ENCODE data around the gene NUP210L. TPM values are rescaled to one million over a fixed set of nuclear protein-coding genes. Genes with fewer than 3 reads are reported as not detected.

NUP210L gene
- total and polyA plus RNA-seq, 9 of the 15 experiments (the other 6 are each of a cell fraction or from before 2014, with no cell fraction given): 0.01 to 0.04 TPM; not detected in 7

DNA sequence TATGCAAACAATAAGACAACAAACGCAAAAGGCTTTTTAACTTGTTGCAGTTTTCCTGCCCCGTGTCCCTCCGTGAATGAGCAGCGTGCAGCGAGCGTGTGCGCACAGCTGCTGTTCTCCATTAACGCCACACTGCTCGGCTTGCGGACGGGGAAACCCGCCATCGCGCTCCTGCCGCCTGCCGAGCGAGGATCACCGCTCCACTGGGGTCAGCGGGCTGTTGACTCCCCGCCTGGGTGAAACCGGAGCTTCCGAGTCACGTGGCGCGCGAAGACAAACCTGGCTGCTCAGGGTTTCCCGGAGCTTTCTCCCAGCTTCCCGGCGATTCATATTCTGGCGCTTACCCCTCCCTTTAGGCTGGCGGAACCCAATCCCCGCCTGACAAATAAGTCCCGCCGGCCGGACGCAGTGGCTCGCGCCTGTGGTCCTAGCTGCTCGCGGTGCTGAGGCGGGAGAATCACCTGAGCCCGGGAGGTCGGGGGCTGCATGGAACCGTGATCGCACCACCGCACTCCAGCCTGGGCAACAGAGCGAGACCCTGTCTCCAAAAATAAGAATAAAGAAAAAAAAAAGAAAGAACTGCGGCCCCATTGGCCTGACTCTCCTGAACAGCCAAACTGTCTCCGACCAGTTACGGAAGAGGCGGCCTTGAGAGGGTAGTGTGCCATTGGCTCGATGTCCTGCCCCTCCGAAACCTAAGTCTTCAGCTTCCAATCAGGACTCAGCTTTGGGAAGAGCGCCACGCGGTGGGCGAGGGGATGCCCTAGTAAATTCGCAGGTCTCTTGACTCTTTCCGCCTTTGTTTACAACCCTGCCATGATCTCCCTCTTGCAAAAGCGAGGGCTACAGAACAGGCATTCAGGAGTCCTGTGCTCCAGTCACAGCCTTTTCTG lies 187.5 kb downstream of the NUP210L start, which contains the start of gene CREB3L4:
CREB3L4 (plus strand) TSS at position 796 of the 893 bp plus-strand sequence. CDS start 624 bp downstream, outside the sequence.
- Histone ChIP-seq H3K9me3 (replicated peaks; ENCODE audit: control insufficient read depth, insufficient read depth, low read depth, low read length) (no peaks in the 10 kb centered on the region), H3K79me2 (ENCODE audit: control insufficient read depth, insufficient read depth, low read length) (peaks cover 45% of the 10 kb centered on the region), H3K9me1 (ENCODE audit: control insufficient read depth, insufficient read depth, low read length) (no peaks in the 10 kb centered on the region), H3K27ac (ENCODE audit: extremely low read depth, low read depth, low read length) (peak within 1 kb of the TSS; percentile 82), H3K36me3 (ENCODE audit: control insufficient read depth, insufficient read depth, low read length) (no peaks in the 10 kb centered on the region), H3K4me1 (replicated peaks in 1 of 2; ENCODE audit: control insufficient read depth in 2 of 2, insufficient read depth in 2 of 2, low read length in 2 of 2) (peaks cover 7 to 19% of the 10 kb centered on the region in 2 experiments; a peak in 4 of 5 replicates), H3K27me3 (ENCODE audit: control insufficient read depth in 2 of 2, insufficient read depth in 2 of 2, low read length in 2 of 2) (no peaks in the 10 kb centered on the region), H3K9ac (ENCODE audit: insufficient read depth in 1 of 2, low read depth in 2 of 2, low read length in 2 of 2) (peak within 1 kb of the TSS; percentile 89 to 99), H3K4me2 (ENCODE audit: insufficient read depth, low read length) (peak within 1 kb of the TSS; percentile 87), H4K20me1 (replicated peaks; ENCODE audit: control insufficient read depth, insufficient read depth, low read length) (no peaks in the 10 kb centered on the region), H3K4me3 (peak within 1 kb of the TSS; percentile 51), H2AFZ (ENCODE audit: low read depth, low read length) (peak within 1 kb of the TSS; percentile 89)
- no TSS peak for BruUV-seq (replicated peaks)
- ChIA-PET POLR2A (interaction anchor here (0.5 to 4.8 kb wide), 22 partner anchors 9 to 1205 kb away, joined by 3 to 84 read pairs (median 4); partner anchors contain the start of genes CRTC2, DENND4B, GATAD2B and JTB), CTCF (ENCODE audit: low intra/inter-chr PET ratio) (no interaction called here)
- under 1% methylated on average over 47 of the region's 60 CpGs for WGBS (ENCODE audit: insufficient coverage, low coverage, missing lambda C conversion rate)
- FAIRE-seq (peak; percentile 98), DNase-seq (ENCODE audit: extremely low read depth in 1 of 4, low spot score in 3 of 4) (peak; percentile 85 to 98 (median 90)), ATAC-seq (peak; percentile 87)
- in situ Hi-C loops (cut with MboI): no loop called here
- intact Hi-C loops (cut with micrococcal nuclease): loop anchor here (5.0 kb wide), 1 partner anchor 170 kb away; no protein-coding TSS in a partner anchor
- TF ChIP-seq, protein P1, sequence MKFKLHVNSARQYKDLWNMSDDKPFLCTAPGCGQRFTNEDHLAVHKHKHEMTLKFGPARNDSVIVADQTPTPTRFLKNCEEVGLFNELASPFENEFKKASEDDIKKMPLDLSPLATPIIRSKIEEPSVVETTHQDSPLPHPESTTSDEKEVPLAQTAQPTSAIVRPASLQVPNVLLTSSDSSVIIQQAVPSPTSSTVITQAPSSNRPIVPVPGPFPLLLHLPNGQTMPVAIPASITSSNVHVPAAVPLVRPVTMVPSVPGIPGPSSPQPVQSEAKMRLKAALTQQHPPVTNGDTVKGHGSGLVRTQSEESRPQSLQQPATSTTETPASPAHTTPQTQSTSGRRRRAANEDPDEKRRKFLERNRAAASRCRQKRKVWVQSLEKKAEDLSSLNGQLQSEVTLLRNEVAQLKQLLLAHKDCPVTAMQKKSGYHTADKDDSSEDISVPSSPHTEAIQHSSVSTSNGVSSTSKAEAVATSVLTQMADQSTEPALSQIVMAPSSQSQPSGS (CRISPR knock-in tag; IDR thresholded peaks at IDR 0.05): no peak
- TF ChIP-seq POLR2AphosphoS2 (IDR thresholded peaks at IDR 0.05; ENCODE audit: low read length): peak; percentile 46; the same call in 1 of the 2 replicates
- TF ChIP-seq, protein P2, sequence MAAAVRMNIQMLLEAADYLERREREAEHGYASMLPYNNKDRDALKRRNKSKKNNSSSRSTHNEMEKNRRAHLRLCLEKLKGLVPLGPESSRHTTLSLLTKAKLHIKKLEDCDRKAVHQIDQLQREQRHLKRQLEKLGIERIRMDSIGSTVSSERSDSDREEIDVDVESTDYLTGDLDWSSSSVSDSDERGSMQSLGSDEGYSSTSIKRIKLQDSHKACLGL (CRISPR knock-in tag; IDR thresholded peaks at IDR 0.05; ENCODE audit: borderline replicate concordance, poor library complexity, severe bottlenecking): no peak
- peak; percentile 80 for TF ChIP-seq HMGN3 (IDR thresholded peaks at IDR 0.05; ENCODE audit: borderline replicate concordance, extremely low read depth, insufficient read length, low read depth, low read length)
- peak; percentile 67 for TF ChIP-seq PML (IDR thresholded peaks at IDR 0.05; ENCODE audit: low read length)
- TF ChIP-seq, protein P3, sequence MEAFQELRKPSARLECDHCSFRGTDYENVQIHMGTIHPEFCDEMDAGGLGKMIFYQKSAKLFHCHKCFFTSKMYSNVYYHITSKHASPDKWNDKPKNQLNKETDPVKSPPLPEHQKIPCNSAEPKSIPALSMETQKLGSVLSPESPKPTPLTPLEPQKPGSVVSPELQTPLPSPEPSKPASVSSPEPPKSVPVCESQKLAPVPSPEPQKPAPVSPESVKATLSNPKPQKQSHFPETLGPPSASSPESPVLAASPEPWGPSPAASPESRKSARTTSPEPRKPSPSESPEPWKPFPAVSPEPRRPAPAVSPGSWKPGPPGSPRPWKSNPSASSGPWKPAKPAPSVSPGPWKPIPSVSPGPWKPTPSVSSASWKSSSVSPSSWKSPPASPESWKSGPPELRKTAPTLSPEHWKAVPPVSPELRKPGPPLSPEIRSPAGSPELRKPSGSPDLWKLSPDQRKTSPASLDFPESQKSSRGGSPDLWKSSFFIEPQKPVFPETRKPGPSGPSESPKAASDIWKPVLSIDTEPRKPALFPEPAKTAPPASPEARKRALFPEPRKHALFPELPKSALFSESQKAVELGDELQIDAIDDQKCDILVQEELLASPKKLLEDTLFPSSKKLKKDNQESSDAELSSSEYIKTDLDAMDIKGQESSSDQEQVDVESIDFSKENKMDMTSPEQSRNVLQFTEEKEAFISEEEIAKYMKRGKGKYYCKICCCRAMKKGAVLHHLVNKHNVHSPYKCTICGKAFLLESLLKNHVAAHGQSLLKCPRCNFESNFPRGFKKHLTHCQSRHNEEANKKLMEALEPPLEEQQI (IDR thresholded peaks at IDR 0.05): no peak
- no peak; the same call in 1 of the 2 replicates for TF ChIP-seq MTA2 (IDR thresholded peaks at IDR 0.05; ENCODE audit: low read depth)

All from K562 (cell line).